Activated CD8-positive, alpha-beta memory T cell treated with anti-CD3 and anti-CD28 coated beads for 24 hours (primary cell): Measurements from ENCODE around the gene MCUR1.
"Not testable (repeated sequence)": the region's sequence is repeated elsewhere in the genome, so short reads cannot be mapped to it uniquely, and the experiment has no call there.

Source experiments
- DNase-seq: peaks from one replicate; pipeline ENCODE4 v3.0.0-alpha.2; 2020

MCUR1 gene

DNA sequence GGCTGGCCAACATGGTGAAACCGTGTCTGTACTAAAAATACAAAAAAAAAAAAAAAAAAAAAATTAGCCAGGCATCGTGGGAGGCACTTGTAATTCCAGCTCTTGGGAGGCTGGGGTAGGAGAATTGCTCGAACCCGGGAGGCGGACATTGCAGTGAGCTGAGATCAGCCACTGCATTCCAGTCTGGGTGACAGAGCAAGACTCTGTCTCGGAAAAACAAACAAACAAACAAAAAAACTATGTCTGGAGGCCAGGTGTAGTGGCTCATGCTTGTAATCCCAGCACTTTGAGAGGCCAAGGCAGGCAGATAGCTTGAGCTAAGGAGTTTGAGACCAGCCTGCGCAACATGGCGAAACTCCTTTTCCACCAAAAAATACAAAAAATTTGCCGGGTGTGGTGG lies 38.9 kb downstream of the MCUR1 start:
- not testable (repeated sequence) for DNase-seq

DNA sequence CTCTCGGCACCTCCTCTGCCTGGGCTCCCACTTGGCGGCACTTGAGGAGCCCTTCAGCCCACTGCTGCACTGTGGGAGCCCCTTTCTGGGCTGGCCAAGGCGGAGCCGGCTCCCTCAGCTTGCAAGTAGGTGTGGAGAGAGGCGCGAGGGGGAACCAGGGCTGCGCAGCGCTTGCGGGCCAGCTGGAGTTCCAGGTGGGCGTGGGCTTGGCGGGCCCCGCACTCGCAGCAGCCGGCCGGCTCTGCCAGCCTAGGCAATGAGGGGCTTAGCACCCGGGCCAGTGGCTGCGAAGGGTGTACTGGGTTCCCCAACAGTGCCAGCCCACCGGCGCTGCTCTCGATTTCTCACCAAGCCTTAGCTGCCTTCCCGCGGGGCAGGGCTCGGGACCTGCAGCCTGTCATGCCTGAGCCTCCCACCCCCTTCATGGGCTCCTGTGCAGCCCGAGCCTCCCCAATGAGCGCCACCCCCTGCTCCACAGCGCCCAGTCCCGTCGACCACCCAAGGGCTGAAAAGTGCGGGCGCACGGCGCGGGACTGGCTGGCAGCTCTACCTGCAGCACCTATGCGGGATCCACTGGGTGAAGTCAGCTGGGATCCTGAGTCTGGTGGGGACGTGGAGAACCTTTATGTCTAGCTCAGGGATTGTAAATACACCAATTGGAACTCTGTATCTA lies 41.9 kb downstream of the MCUR1 start:
- not testable (repeated sequence) for DNase-seq

DNA sequence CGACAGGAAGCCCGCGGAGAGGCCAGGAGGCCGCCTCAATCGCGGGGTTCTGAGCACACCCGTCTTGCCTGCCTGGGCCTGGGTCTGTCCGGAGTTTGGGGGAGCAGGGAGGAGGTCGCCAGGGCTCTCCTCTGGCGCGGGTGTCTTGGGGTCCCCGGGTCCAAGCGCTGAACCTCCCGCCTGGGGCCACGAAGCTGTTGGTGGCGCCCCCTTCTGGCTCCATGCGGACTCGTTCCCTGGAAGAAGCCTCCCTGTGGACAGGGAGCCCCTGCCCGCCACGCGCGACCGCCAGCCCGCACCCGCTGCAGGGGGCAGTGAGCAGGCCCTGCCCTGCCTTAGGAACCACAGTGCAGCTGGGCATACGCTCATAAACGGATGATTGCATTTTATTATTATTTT lies 44.7 kb downstream of the MCUR1 start:
- DNase-seq, result peak; percentile 62

DNA sequence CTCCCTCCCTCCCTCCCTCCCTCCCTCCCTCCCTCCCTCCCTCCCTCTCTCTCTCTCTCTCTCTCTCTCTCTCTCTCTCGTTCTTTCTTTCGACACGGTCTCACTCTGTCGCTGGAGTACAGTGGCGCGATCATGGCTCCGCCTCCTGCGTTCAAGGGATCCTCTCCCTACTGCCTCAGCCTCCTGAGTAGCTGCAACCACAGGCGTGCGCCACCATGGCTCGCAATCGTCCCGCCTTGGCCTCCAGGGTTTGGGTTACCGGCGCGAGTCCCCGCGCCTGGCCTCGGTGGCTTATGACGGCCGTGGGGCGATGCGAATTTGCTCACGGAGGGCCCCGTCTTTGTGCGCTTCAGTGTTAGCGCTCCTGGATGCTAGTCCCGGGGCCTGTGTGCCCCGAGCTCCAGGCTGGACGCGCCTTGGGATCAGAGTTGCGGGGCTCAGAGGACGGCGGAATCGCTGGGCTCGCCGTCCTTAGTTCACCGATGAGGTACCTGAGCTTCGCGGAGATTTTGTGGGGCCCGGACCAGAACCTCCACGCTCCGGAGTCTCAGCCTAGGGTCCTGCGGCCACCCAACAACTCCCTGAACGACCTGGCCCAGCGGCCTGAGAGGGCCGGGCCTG lies 45.2 kb downstream of the MCUR1 start:
- DNase-seq, result no peak

DNA sequence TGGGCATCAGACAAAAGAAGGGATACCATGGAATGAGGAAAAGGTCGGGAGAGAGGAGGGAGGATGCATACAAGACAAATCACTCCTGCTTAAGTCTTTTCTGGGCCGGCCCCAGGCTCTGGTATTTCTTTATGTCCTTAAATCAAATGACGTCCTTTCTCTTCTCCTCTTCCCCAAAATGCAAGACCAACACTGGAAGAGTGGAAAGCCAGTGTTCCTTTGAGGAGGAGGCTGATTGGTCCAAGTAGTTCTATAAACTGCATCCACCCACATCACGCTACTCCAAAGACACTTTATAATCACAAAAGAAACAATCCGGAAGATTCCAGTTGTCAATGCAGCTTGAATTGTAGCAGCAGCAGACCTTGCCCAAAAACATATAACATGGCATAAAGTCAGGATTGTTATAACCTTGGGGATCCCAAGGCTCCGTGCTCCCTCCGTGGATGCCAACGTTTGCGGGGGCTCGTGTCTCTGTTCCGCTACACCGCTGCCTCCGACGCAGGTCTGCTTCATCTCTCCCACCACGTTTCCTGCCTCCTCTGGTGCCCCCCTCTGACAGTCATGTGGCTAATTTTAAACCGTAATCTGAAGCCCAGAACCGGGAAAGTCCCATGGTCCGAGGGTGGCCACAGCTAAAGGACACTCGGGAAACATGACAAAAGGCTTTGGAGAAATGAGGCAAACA lies 47.1 kb downstream of the MCUR1 start:
- DNase-seq, result peak; percentile 77

DNA sequence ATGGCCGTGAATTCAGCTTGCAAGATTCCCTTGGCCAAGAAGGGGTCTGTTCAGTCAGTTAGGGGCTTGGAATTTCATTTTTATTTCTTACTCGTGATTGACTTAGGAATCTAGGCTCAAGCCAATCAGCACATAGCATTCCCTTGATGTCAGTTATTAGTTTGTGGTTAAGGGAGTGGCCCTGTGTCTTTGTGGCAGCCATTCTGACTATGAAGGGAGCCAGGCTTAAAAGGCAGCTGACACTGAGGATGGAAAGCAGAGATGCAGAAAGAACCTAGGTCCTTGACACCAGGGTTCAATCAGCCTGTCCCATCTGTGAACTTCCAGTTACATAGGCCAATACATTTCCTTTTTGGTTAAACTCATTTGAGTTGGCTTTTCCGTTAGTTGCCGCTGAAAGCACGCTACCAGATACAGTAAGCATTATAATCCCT lies 48.1 kb downstream of the MCUR1 start:
- no peak for DNase-seq

DNA sequence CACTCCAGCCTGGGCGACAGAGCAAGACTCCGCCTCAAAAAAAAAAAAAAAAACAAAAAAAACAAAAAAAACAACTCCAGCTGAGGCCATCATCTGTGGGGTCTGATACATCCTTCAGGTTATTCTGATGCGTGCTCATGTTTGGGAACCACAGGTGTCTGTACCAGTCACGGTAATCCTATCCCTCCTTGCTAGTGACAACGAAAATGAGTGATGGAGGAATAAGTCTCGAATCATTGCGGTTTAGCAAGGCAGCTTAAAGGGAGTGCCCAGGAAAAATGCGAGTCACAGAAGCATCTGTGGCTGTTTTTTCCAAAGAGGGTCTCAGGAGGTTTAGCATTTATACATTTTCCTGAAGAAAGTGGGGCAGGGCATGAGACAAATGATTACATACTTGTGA lies 48.8 kb downstream of the MCUR1 start:
- DNase-seq, result no peak

DNA sequence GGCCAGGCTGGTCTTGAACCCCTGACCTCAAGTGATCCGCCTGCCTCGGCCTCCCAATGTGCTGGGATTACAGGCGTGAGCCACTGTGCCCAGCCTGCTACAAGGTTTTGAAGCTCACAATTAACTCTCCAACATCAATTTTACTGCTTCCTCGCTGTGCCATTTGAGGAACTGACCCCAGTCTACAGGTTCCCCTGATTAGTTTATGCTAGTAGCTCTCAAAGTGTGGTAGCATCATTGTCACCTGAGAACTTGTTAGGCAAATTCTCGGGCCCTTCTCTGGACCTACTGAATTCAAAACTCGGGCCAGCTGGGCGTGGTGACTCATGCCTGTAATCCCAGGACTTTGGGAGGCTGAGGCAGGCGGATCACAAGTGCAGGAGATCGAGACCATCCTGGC lies 49.4 kb downstream of the MCUR1 start:
- DNase-seq, result no peak

DNA sequence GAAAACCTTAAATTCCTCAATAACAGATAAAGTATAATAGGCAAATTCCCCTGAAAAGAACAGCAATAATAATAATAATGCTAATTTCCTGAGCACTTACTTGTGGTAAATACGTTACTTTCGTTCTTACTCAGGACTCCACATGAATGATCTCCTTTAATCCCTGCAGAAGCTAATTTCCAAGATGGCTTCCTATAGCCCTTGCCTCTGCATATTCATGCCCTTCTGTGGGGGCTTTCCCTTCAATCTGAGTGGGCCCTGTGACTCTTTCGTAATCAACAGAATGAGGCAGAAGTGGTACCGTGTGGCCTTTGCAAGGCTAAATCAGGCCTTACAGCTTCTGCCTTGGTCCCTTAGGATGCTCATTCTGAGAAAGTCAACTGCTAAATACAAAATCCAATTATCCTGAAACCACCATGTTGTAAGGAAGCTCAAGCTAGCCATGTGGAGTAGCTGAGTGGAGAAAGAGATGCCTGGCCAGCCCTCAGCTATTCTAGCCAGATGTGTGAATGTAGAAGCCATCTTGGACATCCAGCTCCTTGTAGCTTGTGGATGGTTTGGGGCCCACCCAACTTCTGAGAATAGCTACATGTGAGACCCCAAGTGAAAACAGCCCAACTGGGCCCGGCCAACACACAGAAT lies 50.5 kb downstream of the MCUR1 start:
- no peak for DNase-seq

DNA sequence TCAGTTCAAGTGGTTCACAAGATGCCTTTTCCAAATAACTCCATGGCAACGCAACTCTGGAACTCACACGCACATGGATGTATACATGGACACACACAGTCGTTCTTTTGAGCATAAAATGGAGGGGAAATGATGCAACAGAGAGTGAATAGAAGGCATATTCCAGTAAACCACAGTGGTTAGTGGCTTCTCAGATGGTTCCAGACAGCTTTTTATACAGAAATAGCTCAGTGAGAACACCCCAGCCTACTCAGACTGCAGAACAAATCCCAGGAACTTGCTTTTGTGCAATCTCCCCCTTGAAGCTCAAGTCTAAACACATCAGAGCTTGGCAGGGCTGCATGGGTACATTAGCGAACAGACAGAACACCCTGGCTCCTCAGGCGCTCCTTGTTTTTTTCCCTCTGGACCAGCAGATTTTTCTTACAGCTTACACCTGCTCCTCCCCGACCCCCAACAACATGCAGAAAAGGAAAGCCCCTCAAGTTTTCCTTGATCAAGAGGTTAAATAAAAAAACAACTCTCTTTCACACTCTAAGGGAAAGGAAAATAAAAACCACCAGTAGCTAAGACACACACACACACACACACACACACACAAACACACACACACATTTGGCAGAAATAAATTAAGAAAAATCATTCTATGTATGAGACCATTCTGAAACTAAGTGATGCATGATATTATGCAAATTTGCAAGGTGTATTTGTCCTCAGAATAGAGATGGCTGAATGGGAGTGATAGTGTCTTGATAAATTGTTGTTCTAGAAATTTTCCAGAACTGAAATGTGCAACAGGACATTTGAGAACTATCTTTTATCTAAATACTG lies 51.5 kb downstream of the MCUR1 start:
- DNase-seq, result peak; percentile 71

DNA sequence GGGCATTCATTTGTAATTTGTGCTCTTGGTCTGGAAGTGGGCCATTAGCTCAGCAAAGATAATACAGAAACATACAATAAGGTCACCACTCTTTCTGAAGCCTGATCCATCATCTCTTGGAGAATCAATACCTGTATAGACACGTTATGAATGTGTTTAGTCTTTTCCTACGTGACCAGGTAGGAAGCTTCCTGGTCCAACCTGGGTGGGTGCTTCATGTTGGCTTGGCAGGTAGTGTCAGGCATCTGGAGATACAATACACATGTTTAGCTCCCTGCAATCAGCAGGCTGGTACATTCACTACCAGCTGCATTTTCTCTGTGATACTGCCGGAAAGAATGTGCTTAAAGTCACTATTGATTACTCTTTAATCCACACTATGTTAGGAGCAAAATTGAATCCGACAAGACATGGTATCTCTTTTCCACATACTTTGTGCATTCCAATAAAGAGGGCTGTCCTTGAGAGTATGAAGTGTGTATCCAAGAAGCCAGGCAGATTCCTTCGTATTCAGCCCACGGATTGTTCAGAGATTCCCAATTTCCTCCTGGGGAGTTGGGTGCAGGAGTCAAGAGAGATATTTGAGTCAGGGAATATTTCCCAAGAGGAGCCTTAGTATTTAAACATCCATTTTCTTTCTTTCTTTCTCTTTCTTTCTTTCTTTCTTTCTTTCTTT lies 52.9 kb downstream of the MCUR1 start:
- no peak for DNase-seq

DNA sequence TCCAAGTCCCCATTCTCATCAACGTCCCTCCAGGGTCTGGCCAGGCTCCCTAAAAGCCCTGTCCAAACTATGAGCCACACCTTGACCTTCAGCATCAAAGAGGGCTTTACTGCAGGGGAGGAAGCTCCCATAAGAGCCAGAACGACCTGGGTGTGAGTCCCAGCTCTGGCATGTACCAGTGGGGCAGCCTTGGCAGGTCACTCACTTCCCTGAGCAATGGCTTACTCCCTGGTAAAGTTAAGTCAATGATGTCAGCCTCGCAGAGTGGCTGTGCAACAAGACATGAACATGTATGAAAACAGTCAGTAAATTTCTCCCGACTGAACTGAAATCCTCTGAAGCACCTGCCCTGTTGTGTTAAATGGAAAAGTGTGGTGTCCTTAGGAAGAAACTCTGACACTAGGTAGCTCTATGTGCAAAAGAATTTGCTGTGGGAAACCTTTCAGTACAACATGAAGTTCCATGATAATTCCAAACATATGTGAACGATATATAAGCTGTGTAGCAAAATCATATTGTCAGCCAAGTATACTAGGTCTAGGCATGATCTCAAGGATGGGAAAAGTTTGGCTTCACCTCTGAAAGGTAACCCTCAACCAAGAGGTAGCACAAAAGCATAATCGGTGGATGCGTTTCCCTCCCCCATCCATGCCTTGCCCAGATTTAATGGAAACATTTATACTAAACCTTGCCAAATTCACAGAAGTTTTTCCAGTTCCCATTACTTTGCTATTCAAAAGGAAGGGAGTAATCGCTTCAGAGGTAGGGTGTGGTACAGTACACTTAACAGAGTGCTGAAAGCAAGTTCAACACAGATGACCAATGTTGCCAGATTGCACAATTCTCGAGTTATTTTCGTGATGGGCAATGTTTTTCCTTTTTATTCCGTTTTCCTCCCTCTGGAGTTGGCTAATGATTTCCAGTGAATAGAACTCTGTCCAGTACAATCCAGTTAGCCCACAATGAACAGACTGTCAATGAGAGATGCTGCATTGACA lies 53.8 kb downstream of the MCUR1 start:
- DNase-seq, result no peak

DNA sequence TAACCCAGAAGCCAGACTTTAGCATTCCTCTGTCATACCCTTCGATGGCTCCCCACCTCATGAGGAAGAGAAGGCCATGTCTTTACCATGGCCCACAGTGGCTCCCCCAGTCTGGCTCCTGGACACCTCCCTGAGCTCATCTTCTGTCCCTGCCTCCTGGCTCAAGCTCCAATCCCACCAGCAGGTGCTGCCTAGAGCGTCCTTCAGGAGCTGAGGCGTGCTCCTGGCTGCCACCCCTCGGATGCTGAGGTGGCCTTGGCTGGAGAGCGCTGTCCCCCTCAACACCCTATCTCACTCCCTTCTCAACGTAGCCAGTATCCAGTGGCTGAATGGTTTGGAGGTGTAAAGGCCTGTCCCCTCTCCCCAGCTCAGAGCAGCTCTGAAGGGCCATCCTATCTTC lies 55.3 kb downstream of the MCUR1 start:
- DNase-seq, result no peak

DNA sequence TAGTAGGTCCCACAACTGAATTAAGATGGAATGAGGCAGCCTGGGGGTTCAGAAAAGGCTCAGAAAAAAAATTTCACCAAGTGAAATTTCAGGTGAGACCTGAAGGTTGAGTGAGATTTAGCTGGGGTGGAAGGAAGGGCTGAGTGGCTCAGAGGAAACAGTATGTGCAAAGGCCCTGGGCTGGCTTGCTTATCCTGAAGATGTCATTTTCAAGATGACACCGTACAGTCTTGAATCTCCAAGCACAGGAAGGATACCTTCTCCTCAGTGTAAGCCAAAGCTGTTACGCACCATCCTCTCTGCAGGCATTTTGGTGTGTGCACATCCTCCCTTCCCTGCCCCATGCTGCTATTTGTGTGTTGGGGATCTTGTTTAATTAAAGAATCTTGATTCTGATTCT lies 59.7 kb downstream of the MCUR1 start:
- DNase-seq, result no peak

DNA sequence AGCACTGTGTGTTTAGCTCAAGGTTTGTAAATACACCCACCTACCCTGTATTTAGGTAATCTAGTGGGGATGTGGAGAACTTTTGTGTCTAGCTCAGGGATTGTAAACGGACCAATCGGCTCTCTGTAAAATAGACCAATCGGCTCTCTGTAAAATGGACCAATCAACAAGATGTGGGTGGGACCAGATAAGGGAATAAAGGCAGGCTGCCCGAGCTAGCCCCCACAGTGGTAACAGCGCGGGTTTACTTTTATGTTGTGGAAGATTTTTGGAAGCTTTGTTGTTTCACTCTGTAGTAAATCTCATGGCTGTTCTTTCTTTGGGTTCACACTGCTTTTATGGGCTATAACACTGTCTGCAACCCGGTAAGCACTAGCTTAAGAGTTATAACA lies 70.6 kb downstream of the MCUR1 start:
- no peak for DNase-seq

DNA sequence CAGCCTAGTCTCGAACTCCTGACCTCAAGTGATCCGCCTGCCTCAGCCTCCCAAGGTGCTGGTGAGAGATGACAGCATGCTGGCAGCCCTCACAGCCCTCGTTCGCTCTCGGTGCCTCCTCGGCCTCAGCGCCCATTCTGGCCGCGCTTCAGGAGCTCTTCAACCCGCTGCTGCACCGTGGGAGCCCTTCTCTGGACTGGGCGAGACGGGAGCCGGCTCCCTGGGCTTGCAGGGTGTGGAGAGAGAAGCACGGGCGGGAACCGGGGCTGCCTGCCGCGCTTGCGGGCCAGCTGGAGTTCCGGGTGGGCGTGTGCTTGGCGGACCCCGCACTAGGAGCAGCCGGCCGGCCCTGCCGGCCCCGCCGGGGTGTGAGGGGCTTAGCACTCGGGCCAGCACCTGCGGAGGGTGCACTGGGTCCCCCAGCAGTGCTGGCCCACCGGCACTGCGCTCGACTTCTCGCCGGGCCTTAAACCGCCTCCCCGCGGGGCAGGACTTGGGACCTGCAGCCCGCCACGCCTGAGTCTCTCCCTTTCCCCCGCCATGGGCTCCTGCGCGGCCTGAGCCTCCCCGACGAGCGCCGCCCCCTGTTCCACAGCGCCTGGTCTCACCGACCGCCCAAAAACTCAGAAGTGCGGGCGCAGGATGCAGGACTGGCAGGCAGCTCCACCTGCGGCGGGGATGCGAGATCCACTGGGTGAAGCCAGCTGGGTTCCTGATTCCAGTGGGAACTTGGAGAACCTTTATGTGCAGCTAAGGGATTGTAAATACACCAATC lies 71.2 kb downstream of the MCUR1 start:
- DNase-seq, result peak; percentile 56

DNA sequence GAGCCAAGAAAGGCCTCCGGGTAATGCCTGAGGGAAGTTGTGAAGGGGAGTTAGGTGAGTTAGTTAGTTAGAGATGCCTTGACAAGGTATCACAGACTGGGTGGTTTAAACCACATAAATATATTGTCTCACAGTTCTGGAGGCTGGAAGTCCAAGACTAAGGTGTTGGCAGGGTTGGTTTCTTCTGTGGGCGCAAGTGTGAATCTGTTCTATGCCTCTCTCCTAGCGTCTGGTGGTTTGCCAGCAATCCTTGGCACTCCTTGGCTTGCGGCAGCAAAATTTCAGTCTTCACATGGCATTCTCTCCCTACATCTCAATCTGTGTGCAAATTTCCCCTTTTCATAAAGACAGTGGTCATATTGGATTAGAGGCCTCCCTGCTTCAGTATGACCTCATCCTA lies 73.0 kb downstream of the MCUR1 start:
- DNase-seq, result peak; percentile 17
